Stimulated activated CD4-positive, alpha-beta T cell treated with anti-CD3 and anti-CD28 coated beads, Interleukin-12 subunit alpha, Interleukin-12 subunit beta, amount 100 ng/mL, for 24 hours (primary cell): ENCODE measurements around the gene SNAPC4.

Experiments
- DNase-seq, 2 experiments: peaks; one replicate each; pipeline ENCODE4 v3.0.0-alpha.2; 2020; ENCODE audit warnings: low read depth in 2 of 2

Gene SNAPC4

DNA sequence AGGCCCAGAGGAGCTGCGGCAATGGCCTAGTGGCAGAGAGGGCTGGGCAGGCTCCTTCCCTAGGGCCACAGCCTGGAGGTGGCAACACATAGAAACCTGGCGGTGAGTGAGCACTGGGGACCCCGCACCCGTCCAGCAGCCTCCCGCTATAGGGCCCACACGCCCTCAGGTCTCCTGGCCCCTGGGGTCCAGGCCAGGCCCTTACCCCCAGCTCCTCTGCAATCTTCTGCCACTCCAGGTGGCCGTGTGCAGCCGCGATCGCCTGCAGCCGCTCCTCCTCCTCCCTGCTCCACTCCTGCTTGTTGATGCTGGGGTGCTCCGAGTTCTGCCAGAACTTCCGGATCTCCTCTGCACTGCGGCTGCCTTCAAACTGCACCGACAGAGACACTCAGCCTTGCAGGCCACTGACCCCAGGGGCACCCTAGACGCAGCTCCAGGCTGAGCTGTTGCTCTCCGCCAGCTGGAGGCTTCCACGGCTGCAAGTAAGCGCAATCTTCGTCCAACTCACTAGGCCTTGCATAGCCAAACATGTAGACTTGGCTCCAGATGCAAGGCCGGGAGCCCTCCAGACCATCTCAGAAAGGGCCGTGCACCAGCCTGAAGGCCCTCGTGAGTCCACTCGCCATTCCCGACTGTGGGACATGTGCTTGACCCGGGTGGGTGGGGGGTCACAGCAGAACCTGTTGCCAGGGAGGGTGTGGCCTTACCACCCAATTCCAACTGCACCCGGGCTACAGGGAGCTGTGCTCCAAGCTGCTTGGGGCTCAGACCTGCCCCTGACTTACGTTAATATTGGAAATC lies 8.0 kb downstream of the SNAPC4 start:
- no peak for DNase-seq

DNA sequence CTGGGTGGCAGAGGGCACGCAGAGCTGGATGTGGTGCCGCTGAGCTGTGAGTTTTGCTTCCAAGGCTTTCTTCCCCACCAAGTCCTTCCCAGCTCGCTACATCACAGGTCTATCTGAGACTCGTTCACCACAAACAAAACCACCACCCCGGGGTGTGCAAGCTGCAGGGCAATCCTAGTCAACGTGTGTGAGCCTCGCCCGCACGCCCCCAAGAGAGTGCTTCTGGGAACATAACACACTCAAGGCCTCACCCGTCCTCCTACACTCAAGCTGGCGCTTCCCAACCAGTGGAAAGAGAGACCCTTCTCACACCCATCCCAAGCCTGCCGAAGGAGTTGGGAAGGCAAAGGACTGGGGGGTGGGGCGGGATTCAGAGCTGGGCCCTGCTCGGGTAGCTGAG lies 10.6 kb downstream of the SNAPC4 start:
- no peak for DNase-seq

DNA sequence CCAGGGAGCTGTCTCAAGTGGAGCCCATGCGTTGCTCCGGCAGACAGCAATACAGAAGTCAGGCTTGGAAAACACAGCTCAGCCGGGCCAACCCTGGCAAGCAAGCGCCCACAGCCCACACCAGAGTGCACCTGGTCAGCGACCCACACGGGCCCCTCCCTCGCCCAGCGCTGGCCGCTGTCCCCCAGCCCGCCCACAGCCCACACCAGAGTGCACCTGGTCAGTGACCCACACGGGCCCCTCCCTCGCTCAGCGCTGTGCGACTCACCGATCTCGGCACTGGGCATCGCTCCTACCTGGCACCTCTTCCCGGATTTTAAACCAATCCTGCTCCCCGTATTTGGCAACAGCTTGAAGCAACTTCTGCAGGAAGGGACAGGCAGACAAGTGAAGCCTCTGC lies 12.8 kb downstream of the SNAPC4 start:
- no peak for DNase-seq

DNA sequence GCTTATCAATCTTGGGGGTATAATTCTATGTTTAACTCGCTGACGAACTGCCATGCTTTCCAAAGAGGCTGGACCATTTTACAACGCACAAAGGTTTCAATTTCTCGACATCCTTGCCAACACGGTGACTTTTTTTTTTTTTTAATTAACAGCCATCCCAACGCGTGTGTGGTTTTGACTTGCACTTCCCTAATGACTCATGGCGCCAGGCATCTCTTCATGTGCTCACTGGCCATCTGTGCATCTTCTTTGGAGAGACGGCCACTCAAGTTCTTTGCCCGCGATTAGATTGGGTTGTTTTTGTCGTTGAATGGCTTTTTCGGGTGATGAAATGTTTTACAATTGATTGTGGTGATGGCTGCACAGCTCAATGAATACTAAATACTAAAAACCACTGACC lies 14.0 kb downstream of the SNAPC4 start:
- no peak for DNase-seq

DNA sequence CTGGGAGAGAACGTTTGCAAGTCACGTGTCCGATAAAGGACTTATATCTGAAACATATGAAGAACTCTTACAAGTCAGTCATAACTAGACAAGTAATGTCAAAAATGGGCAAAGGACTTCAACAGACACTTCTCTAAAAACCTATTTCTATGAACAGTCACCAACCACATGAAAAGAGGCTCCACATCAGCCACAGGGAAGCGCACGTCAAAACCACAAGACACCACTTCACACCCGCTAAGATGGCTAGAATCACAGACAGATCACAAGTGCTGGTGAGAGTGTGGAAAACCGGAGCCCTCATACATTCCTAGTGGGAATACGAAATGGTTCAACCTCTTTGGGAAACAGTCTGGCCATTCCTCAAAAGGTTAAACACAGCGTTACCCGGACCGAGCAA lies 15.0 kb downstream of the SNAPC4 start:
- no peak for DNase-seq

DNA sequence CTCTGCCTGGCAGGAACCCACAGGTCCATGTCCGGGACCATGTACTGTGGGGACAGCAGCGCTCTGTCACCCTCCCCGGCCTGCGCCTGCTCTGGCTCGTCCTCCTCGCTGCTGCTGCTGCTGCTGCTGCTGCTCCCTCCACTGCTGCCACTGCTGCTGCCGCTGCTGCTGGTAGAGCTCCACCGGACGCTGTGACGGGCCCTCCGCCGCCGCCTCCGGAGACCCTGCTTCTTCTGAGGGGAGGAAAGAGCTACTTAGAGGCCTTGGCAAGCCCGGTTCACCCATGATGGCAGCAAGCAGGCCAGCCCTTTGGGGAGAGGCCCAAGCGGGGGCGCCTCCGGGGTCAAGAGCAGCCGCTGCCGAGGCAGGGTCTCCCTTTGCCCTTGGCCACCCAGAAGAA lies 16.5 kb downstream of the SNAPC4 start:
- no peak for DNase-seq

DNA sequence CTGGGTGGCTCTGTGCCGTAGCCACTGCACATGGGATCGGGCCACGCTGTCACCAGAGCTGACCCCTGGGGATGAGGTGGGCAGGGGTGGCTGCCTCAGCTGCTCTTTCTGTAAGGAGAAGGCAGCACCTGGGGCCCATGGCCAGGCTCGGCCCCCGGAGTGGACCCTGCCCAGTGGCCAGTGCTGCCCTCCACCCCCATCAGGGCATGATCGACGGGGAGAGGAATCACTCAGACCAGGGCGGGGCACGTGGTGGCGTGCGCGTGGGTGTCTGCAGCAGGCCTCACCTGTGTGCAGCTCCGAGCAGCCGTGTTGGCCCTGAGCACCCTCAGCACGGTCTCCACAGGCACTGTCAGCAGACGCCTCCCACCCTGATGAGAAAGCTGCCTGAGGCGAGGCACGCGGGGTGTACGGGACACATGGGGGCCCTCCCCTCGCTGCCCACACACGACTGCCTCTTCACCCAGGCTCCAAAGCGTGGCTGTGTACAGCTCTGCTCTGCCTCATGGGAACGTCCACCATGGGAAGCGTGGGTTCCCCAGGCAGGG lies 17.9 kb downstream of the SNAPC4 start:
- DNase-seq = no peak

DNA sequence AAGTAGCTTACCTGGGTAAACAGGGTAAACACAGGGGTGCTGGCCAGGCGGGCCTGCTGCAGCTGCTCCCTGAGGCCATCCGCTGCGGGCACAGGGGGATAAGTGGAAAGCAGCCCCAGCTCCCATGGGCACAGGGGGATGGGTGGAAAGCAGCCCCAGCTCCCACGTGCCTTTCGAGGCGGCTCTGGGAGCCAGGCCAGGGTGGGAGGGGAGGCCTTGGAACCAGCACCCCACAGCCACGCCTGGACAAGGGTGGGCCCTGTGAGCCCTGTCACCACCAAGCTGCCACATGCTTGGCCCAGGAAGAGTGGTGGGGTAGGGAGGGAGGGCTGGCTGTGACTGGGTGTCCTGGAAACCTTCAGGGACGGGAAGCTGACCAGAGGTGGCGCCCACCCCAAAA lies 18.7 kb downstream of the SNAPC4 start:
- no peak for DNase-seq

DNA sequence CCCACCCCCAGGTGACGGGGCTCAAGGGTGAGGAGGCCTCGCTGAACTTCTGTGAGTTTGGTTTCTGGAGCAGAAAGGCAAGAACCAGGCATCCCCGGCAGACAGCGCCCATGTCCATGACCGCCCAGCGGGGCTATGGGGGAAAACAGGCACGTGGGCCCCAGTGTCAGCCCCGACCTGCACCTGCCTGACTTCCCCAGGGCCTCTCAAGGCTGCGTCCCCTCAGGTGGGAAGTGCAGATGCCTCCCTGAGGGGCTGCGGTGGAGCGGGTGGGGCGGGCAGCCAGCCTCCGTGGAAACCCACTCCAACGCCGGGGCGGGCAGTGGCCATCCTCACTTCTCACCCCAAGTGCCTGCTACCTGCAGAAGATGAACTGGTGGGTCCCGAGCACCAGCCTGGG lies 19.6 kb downstream of the SNAPC4 start:
- DNase-seq = no peak

DNA sequence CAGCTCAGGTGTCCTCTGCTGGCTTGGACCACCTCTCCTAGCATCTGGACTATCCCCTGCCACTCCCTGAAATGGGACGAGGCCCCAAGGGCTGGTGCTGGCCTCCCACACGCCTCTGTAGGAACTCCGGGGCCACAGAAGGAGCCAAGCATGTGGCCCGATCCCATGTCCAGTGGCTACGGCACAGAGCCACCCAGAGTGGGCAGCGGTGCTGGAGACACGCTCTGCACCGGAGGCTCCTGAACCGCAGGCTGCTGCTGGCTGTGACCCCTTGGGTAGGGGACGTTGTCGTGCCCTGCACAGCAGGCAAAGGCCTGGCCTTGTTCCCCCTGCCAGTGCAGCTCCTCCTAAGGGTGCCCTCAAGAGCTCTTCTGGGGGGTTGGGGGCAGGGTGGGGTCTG lies 20.1 kb downstream of the SNAPC4 start:
- DNase-seq = no peak

DNA sequence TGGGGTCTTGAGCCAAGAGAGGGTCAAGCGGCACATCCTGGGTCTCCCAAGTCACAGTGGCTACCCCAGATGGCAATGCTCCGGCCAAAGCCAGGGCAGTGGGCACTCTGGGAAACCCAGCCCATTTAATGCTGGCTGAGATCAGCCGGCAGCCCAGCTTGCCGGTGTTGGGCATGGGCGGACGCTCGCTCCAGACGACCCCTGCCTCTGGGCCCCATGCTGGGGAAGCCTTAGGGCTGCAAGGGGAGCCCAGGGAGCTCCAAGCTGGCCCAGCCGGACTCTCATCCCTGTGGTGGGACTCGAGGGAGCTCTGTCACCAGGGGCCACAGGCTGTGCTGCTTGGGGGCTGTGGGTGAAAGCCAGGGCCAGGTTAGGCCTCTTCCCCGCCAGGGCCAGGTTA lies 20.6 kb downstream of the SNAPC4 start:
- no peak for DNase-seq

DNA sequence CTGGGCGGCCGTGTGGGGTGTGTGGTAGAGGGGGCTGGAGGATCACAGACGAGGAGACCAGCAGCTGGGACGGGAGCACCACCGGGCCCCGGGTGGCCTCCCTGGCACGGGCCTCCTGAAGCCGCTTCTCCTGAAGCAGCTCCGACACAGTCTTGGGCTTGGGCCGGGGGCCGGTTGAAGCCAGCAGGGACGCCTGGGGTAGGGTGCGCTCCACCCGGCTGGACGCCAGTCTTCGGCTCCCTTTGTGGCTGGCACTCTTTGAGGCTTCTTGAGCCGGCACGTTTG lies 21.0 kb downstream of the SNAPC4 start:
- DNase-seq = no peak

DNA sequence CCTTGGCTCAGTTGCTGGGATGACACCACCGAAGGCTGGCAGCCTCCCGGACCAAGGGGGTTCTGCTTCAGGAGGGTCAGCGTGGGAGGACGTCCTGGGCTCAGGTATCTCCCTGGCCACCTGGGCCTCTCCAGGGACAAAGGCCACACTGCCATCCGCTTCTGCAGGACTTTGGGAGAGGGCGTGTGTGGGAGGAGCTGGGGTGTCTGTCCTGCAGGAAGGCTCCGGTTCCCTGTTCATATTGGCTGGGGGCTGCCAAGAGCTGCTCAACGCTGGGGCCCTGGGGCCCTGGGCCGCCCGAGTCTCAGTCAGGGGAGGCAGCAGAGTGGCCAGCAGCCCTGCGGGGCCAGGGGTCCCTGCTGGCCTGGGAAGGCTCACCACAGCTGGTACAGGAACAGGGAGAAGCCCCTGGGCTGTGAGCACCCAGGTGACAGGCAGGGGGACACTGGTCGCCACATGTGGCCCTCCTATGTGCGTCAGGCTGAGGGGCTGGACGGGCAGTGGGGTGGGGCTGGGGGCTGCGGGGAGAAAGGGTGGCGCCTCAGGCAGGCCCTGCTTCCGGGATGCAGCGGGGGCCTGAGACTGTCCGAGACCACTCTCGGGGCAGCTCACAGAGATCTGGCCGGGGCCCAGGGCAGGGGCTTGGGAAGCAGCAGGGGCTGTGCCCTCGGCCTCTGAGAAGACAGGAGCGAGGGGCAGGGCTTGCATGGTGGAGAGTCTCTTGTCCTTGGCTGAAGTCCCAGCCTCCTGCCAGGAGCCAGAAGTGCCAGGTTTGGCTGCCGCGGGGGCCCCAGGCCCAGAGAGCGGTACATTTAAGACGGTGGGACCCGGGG lies 21.6 kb downstream of the SNAPC4 start:
- no peak for DNase-seq

DNA sequence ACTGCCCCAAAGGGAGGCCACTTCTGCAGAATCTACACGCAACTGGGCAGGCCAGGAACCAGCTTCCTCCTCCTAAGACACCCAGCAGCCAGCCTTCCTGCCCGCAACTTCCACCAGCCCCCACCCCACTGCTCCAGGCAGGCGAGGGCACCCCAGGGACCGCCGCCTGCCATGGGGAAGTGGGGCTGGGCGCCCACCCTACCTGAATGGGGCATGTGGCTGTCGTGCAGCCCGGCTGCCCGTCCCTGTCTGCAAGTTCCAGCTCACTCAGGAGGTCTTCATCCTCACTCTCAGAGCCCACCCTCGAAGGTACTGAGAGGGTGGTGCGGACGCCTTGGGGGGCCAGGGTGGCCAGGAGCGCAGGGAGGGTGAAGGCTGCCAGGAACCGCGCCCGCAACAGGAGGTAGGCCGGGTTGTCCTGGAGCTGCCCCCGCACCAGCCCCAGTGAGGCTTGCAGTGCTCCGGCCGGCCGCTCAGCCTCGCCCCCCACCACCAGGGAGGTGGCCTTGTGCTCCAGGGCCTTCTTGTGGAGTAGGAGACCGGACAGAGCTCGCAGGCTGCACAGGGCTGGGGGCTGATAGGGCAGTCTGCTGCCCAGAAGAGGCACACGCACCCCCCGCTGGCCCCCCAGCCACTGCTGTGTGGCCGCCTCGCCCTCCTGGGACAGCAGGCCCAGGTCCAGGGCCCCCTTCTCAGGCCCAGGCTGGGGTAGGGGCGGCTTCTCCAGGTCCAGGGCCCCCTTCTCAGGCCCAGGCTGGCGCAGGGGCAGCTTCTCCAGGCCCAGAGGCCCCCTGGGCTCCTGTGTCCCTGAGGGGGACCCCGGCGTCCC lies 22.4 kb downstream of the SNAPC4 start:
- no peak for DNase-seq

DNA sequence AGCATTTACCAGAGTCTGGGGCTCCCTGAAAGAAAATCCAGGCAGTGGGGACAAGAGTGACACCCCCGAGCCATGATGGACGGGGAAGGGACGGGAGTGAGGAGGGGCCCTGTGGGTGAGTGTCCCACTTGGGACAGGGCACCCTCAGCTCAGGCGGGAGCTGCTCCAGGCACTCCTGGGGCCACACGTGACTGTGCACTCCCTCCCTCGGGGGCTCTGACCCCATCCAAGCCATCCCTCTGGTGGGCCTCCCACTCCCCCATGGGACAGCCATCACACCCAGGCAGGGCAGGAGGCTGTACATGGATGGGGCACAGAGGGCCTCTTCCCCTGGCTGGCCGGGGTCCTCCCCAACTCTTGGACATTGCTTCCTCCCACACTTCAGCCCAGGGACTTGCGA lies 23.5 kb downstream of the SNAPC4 start:
- DNase-seq = no peak

DNA sequence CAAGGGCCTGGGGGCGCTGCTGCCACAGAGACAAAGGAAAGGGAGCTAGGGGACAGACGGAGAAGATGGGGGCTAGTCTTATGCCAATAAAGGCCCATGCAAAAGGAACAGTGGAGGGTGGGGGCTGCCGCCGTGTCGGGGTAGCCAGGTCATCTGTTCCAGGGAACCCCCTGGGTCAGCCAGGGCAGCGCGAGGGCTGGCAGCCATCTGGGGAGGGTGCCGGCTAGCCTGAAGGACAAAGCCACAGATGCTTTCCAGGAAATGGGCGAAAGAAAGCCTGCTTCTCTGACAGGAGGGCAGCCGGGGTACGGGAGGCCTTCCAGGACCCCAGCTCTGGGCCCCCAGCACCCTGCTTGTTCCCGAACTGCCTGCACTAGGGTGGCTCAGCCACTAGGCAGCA lies 24.9 kb downstream of the SNAPC4 start:
- DNase-seq = no peak

DNA sequence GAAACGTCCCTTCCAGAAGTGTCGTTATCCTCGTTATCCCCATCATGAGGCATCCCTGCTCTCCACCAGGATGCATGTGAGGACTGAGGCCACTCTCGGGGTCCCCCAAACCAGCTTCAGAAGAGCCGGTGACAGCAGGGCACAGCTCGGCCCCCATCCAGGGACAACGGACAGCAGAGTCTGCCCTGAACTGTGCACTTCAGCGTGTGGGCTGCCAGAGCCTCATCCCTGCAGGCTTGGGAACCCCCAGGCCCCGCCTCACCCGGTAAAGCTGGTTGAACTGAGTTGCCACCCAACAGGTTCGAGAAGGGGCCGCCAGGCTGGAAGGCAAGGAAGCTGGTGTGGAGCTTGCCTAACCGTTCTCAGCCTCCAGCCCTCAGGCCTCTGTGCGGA lies 25.8 kb downstream of the SNAPC4 start:
- no peak for DNase-seq

DNA sequence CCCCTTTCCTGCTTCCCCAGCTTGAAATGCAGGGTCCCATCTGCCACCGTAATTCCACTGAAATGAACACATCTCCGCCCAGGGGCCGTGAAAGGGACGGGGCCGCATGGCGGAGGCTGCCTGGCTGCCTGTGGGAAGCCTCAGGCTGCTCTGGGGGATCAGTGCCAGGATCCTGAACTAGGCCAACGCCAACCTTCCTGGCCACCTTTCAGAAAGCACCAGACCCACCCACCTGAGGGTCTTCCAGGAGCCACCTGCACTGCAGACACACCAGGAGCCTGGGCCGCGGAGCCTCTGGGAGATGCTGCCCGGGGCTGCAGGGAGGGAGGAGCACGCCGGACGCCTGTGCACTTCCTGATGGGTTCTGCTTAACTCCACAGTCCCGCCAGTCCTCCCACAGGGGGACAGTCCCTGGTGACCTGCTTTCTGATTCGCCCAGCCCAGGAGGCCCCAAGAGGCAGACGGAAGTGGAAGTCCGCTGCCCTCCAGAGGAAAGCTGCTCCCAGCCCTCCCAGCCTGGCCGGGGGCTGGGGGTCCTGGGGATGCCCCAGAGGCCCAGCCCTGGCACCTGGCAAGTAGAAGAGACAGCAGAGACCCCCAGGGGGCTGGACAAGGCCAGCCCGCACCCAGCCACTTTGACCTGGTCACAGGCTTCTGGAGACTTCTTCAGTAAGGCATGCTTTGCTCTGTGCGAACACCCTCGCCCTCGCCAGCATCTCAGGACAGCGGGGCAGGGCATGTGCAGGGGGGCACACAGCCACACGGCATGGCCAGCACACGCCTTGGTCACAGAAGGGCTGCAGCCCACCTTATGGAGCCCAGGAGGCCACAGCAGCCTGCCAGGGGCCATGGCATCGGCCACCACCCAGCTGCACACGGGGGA lies 26.4 kb downstream of the SNAPC4 start, which contains the start of gene CARD9:
CARD9 (minus strand) TSS at position 370 of the 883 bp plus-strand sequence. CDS start 1,591 bp downstream, outside the sequence.
- no peak for DNase-seq

DNA sequence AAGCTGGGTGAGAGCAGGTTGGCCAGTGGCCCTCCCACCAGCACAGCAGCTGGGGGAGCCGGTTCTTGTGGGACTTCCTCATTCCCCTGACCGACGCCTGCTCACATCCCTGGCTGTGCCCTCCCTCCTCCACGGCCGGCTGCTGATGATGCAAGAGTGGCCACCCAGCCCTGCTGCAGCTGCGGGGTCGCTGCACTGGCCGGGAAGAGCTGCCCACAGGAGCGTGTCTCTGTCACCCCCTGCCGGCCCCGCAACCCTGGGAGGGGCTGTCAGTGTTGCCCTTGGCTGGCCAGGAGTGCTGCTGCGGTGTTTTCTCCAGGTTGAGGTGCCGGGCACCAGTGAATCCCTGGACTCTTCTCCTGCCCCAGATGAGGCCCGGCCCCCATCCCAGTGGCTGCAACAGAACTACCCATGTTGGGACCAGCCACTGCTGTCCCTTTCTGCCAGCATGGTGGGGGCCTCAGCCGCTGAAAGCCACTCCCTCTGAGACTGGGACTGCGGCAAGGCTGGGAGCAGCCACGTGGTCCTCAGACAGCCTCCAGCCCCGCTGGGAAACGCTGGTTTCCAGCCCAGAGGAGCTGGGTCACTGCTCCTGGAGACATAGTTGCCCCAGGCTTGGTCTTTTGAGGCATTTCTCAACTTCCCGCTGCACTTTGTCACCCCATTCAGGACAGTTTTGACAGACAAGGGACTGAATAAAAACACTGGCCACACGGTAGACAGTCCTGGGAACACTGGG lies 27.2 kb downstream of the SNAPC4 start:
- no peak for DNase-seq

DNA sequence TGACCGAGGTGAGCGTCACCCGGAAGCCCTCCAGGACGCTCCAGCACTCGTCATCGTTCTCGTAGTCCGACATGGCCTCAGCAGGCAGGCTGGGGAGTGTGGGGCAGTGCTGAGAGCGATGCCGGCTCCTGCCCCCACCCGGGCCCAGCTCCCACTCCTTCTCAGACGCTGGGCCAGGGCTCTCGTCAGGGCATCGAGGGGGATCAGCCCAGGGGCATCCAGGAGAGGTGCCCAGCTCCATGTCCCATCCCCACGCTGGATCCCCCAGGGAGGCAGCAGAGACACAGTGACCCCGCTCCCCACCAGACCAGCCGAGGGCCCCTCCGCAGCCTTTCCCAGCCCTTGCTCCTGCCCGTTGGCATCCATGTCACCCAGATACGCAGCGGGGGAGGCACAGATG lies 28.0 kb downstream of the SNAPC4 start:
- DNase-seq = no peak

DNA sequence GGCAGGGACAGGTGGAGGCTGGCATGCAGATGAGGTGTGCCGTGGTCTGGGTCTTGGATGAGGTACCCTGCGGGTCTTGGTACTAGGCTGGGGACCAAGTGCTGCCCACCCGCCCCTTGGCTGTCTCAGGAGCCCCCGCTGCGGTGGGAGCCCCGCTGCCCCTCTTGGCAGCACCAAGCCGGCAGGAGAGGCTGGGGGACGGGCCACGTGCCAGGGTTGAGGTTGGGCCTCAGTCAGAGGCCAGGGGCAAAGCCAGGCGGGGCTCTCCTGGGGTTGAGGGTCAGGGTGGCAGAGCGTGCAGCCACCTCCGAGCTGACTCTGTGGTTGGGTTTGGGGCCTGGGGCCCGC lies 28.5 kb downstream of the SNAPC4 start:
- no peak for DNase-seq
